Measurements from ENCODE around the gene THEMIS.
A peak's percentile ranks its signal among the peaks of the same experiment; 100 is the strongest.
"Not testable (repeated sequence)": the region's sequence is repeated elsewhere in the genome, so short reads cannot be mapped to it uniquely, and the experiment has no call there.

THEMIS gene

DNA sequence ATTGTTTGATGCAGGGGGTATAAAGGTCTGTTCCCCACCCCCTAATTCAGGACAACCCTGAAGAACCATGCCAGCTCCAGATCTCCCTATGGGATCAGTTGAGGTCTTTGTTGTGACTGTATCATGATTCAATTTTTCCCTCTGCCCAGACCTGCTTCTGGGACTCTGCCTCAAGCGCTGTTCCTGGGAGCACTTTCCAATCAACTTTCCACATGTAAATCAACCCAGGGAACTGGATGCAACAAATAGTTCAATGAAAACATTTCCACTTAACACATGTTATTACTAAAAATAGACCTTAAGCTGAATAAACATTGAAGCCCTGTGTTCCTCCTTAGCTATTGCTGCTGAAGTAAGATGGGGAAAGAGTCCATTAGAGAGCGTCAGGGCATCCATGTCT is 184.4 kb downstream of the THEMIS start:
- no peak for DNase-seq

DNA sequence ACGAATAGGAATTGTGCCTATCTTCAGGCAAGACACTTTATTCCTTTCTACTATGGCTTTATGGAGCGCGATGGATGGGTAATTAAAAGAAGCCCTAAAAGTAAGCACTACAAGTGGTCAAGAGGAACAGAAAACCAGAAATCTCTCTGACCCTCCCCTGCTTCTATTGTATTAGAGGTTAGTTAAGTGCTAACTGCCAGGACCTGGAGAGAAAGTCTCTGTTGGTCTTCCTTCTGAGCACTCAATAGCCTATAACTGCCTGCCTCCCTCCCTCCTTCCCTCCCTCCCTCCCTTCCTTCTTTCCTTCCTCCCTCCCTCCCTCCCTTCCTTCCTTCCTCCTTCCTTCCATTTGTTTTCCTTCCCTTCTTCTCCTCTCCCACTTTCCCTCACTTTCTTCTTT is 190.2 kb downstream of the THEMIS start:
- no peak for DNase-seq

GRCh38 chr6:127706216-127706615 is 194.6 kb downstream of the THEMIS start:
- no peak for DNase-seq

DNA sequence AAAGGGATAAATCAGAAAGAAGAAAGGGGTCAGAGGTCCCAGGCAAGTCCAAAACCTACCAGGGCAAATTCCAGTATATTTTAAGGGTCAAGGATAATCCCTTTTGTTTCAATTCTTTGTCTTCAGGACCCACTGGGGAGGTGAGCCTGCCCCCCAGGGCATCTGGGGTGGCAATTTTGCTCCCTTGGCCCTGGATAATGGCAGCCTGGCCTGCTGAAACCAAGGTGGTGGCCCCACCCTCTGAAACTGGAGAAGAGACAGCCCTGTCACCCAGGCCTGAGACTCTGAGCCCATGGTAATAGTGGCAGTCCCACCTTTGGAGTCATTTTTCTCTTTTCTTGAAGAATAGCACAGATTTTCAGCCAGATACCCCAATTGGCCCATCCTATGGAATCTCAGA is 205.8 kb downstream of the THEMIS start:
- DNase-seq = no peak

DNA sequence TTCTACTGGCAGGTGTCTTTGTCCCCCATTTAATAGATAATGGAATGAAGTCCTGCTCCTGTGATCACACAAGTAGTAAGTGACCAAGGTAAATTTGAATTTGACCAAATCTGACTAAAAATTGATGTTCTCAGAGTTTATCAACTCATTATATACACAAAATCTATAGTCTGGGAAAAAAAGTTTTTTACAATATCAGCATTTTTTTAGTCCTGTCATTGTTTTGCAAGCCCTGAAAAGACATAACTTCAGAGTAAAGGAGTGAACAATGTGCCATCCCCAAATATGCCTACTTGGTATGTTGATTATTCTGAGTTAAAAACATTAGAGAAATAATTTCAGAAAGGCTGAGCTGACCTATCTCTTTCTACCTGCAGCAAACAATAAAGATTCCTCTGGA is 209.7 kb downstream of the THEMIS start:
- DNase-seq = no peak

DNA sequence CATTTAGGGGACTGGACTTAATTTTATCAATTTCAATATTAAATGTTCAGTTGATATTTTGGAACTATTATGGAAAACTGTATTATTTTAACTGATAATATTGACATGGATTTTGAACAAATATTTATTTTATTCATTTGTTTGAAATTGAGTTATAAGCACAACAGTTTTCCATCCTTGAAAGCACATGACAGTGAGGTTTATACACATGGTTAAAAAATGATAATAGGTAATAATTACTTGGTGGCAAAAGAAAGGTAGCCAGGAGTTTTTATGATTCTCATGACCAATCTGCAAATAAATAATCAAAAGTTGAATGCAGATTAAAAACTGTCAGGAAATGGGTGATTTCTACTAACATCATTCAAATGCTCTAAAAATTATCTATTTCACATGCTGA is 210.3 kb downstream of the THEMIS start:
- no peak for DNase-seq

GRCh38 chr6:127690092-127690491 is 210.8 kb downstream of the THEMIS start:
- peak; percentile 12 for DNase-seq

DNA sequence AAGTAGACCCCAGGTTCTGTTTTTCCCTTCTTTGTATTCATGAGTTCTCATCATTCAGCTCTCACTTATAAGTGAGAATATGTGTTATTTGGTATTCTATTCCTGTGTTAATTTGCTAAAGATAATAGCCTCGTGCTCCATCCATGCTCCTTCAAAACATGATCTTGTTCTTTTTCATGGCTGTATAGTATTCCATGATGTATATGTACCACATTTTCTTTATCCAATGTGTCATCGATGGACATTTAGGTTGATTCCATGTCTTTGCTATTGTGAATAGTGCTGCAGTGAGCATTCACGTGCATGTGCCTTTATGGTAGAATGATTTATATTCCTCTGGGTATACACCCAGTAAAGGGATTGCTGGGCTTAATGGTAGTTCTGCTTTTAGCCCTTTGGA is 213.4 kb downstream of the THEMIS start:
- not testable (repeated sequence) for DNase-seq

DNA sequence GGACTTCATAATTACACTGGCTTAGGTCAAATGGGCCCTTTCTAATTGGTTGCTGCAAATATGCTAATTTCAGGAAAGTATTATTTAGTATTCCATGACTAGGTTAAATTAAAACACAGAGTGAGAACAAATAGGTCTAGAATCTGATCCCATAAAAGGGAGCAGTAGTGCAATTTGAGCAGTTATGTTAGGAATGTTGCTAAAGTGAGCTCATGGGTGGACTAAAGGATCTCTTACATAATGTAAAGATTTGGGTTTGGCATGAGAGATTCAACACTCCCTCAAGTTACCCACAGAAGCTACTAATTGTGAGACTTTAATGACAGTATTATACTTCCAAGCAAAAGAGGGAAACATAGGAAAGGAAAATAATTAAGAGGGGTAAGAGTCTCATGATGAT is 214.8 kb downstream of the THEMIS start:
- DNase-seq = no peak

DNA sequence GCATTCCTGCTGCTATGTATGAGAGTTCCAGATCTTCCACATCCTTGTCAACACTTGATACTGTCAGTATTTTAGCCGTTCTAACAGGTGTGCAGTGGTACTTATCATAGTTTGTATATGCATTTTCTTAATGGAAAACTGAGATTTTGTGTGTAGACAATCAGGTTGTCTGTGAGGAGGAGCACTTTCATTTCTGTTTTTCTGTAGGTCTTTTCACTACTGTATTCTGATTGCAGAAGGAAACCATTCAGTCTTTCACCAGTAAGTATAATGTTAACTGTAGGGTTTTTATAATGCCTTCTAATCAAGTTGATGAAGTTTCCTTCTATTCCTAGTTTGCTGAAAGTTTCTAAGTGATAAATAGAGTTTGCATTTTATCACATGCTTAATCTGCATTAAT is 216.4 kb downstream of the THEMIS start:
- DNase-seq = no peak

Measured in midbrain (tissue), 1 donor.